ELR (cell line): ENCODE measurements around the gene ZNF618.

ENCODE experiments used
- DNase-seq: peaks from one replicate; pipeline ENCODE4 v3.0.0-alpha.2; 2015; ENCODE audit warnings: low read depth

ZNF618 gene

DNA sequence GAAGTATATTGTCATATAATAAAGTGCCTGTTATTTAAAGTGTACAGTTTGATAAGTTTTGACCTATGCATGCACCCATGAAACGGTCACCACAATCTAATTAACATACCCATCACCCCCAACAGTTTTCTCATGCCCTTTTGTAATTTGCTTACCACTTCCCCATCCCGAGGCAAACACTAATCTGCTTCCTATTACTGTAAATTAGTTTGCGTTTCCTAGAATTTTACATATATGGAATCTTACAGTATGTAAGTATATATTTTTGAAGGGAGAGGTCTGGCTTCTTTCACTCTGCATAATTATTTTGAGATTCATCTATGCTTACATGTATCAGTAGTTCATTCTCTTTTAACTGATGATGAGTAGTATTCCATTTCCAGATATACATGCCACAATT, 145.5 kb downstream of the ZNF618 start:
- no peak for DNase-seq

DNA sequence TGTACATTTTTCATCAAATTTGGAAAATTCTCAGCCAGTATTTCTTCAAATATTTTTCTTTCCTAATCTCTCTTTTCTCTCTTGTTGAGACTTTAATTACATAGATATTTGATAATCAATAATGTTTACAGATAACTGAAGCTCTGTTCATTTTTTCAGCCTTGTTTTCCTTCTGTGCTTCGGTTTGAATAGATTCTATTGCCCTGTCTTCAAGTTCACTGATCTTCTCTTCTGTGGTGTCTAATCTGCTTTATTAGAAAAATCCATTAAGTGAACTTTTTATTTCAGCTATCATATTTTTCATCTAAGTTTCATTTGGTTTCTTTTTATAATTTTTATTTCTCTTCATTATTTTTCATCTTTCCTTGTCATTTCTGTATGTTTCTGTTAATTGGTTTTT, 147.9 kb downstream of the ZNF618 start:
- DNase-seq: no peak

DNA sequence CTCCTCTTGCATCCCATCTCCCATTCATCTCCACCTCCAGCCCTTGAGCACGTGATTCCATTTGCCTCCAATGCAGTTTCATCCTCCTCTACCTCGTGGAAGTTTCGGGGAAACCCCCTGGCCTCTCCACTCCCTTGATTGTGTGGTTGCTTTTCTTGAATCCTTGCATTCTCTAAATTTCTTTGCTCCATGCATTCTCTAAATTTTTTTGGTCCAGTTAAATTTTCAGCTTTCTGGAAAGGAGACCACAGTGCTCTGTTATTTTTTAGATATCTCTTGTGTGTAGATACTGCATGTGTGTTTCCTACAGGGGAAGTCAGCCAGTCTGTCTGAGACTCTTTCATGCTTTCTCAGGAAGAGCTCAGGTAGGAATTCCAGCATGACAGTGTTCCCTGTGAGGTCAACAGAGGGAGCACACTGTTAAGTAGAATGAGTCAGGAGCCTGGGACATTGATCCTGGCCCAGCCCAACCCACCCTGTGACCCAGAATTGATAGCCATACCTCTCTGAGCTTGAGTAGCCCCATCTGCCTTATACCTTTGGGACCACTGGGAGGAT, 149.2 kb downstream of the ZNF618 start:
- no peak for DNase-seq

DNA sequence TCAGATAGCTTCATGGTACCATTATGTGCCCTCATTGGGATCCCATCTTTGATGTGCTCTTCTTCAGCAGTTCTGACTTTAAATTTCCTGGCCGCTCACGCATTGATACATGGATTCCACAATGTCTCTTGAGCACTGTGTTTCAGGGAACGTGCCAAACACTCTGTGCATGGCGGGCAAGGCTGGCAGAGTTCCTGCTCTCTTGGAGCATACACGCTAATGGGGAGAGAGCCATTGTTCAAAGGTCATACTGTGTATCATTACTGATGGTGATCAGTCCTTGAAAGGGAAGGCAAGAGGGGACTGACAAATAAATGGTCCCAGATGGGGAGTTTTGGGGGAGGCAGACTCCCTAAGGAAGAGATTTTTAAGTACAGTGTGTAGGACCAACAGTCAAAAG, 149.7 kb downstream of the ZNF618 start:
- no peak for DNase-seq

DNA sequence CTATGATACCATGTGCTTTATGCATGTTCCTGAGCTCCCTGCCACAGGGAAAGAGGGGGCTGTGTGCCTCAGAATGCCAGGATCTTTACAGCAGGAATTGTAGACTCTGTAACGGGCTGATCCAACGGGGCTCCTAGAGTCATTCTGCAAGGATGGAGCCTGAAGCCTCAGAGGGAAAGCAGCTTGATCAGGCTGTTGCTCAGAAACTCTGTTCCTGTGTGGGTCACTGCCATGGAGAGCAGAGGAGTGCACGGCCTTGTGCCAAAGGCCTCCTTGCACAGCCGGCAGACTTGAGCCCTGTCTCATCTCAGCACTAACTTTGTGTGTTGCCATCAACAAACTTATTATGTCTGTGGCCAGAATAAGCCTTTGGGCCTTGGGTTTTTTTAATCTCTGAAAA, 150.2 kb downstream of the ZNF618 start:
- no peak for DNase-seq

DNA sequence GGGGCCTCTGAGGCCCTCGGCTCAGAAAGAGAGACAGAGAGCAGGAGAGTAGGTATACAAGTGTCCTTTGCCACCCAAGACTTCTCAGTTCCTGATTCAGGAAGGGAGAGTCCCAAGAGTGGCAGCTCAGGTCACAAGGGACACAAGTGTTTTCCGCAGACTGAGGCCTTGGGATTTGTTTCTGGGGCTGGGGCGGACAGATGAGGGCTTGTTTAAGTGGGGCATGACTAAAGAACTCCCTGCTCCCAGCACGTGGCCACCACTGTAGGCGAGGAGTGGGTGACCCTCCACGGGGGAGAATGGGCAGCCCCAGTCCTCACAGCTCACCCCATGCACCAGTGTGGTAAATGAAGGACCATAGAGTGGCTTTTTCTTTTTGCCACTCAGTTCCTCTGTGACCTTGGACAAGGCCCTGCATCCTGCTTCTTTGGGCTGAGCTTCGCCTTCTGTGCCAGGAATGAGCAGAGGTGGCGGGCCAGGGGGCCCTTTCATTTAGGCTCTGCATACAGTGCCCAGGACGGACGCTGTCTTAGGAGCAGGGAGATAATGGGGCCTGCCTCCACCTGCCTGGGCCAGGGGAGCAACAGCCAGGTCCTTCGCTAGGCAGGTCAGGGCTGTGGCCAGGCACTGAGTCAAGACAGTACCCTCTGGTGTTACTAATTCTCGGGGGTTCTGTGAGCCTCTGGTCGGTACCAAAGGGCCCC, 151.2 kb downstream of the ZNF618 start:
- no peak for DNase-seq

DNA sequence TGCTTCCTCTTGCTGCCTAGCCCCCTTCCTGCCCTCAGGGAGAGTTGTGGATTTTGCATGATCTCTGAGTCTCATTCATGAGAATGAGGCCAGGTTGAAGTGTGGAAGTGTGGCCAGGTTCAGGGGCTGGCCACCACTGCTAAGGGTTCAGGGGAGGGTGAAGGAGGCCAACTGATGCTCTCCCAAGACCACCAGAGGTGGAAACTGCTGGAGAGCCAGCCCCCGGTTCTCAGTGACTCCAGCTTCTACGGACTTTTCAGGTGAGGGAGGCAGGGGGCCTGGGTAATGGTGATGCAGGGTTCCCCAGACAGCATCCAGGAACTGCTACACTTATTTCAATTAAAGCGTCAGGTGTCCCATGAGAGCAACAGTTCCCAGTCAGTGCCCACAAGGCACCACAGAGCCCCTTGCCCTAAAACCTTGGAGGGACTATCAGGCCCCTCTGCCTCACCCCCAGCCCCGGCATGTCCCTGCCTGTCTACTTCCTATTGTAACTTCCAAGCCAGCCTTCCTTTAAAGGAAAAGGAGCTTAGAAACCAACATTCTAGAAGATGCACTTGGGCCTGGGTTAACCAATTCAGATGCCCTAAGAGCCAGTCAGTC, 151.9 kb downstream of the ZNF618 start:
- no peak for DNase-seq

DNA sequence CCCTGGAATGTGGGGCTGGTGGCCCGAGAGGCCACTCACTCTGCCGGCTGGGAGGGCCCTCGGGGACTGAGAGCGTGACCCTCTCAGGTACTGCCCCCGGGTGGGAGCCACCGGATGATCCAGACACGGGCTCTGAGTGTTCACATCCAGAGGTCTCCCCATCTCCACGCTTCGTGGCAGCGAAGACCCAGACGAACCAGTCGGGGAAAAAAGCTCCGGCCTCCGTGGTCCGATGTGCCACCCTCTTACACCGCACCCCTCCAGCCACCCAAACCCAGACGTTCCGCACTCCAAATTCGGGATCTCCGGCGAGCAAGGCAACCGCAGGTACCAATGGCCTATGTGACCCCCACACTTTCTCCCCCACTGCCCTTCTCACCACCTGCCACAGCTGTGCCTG, 152.5 kb downstream of the ZNF618 start:
- no peak for DNase-seq

DNA sequence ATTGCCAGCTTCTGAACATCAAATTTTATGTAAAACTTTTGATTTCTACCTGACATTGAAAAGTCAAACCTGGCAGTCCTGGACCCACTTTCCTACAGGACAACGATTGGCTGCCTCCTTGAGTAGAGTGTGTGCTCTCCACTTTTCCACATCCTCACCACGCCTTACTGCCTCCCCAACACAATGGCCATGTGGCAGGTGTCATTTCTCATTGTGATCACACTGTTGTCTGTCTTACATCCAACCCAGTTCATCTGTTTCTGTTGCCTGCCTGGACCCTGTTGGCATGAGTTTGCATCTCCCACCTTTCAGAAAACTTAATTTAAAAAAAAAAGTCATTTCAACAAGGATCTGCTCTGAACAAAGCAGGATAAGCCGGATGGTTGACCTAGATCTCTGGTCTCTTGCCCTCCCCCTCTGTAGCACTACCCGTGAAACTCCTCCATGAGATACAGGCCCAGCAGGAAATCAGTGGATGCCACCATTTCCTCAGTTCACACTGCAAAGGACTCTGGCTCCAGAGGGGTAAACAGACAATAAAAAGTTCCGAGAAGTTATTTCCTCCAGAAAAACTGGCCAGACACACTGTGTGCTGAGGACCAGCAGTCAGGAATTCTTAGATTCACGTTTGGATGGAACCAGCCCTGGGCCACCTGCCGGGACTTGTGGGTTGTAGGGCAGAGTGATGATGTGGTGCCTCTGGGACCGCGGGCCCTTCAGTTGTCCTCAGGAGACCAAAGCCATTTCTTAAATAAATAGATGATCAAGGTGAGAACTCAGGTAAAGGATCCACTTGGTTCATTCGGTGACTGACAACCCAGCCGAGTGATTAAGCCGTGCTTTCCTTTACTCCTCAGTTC, 153.4 kb downstream of the ZNF618 start:
- DNase-seq: no peak

DNA sequence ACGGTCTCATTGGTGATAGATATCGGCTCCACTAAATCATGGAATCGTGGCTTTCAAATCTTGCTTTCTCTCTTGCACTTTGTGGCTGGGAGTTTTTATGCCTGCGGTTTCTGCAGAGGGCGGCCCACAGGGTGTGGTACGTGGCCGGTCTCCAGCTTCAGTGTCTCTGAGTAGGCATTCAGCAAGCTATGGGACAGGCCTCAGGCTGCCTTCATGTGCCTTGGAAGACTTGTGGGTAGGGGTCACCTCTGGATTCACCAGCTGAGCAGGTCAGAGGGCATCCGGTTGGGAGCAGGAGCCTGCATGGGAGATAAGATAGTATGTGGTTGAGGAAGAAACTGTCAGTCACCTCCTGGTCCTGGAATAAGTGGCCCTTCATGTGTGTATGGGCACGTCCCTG, 154.3 kb downstream of the ZNF618 start:
- DNase-seq: no peak

DNA sequence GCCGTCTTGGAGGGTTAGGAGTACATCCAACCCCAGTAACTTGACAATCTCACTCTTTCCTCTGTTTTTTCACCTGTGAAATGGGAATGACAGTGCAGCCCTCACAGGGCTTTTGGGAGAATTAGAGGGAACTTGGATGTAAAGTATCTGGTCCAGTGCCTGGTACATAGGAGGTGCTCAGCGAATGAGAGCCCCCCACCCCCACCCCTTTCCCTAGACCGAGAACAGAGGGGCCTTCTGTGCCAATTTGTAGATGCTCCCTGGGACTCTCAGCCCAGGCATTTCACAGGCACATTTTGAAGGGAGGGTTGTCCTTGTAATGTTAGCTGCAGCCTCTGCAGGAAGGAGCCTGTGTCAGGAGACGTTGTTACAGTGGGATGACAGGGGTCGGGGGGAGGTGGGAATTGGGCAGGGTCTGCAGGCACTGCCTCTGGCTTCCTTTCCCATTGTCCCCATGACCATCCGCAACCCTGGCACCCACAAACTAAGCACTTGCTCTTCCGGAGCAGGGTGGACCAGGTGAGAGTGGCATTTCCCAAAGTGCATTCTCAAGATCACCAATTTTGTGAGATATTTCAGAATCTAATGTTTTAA, 155.0 kb downstream of the ZNF618 start:
- DNase-seq: no peak

DNA sequence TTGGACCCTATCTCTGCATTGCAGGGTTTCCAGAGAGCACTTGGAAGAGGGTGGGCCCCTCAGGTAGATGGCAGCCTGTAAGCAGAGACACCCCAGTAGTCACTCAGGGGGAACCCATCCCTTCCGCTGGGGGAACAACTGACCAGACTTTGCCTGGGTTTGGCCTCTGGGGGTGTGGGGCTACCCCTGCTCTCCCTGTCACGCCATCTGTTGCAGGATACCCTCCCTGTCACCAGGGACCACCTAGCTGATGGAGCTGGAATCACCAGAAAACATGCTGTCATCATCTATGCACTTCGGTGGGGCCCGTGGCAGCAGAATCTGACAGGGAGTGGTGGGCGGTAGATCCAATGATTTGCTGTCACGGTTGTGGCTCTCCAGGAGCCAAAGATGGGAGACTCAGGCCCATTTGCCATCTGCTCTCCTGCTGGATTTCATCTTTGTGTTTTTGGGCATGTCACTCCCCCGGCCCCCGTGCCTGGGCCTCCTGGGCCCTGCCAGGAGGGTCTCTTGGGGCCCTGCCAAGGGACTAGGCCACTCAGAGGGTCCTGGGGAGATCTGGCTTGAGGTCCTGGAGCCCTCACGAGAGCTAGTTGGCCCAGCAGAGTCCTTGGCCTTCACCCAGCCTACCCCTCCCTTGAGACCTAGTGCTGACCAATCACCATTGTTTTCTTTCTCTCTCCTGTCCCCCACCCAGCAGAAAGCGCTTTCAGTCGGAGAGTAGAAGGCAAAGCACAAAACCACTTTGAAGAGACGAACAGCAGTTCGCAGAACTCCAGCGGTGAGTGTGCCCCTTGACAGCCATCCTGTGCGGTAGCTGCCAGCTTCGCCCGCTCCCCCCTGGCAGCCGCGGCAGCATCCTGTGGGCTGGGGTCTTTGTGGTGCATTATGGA, 156.1 kb downstream of the ZNF618 start:
- DNase-seq: no peak

DNA sequence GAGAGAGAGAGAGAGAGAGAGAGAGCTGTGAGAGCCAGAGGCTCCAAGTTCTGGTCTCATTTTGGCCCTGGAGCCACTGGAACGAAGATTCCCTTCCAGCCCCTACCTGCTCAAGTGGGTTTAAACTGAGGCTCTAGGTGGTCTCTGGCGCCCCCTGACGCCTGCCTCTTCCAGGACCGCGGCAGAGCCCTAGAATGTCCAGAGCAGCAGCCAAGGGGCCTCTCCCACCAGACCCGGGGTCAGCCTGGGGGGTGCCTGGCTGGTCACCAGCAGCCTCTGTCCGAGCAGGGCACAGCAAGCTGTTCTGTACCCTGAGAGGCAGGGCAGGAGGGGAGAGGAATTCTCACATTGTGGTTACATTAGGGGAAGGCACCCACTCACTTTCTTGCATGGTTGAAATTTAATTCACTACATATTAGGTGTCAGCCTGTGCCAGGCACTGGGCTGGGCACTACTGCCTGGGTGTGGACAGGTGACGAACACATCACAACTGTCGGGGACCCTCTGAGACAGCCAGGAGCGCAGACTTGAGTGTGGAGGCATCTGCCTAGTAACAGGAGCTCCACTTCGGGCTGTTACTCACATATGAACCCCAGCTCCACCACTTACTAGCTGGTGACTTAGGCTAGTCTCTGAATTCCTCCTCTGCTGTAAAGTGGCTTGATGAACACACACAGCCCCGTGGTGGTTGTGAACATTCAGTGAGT, 157.4 kb downstream of the ZNF618 start:
- DNase-seq: peak; percentile 26

DNA sequence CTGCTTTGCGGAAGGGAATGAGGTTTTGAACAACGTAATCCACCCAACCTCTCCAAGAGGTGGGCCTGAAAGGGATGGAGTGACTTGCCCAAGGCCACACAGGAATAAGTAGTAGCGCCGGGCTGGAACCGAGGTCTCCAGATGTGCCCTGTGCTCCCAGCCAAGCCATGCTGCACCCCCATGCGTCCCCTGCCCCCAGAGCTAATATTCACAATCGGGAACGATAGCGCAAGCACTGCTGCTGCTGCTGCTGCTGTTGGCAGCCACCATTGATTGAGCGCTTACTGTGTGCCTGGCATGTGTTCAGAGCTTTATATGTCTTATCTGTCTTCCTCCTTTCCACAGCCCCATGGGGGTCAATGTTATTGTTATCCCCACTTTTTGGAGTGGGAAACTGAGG, 158.1 kb downstream of the ZNF618 start:
- no peak for DNase-seq

DNA sequence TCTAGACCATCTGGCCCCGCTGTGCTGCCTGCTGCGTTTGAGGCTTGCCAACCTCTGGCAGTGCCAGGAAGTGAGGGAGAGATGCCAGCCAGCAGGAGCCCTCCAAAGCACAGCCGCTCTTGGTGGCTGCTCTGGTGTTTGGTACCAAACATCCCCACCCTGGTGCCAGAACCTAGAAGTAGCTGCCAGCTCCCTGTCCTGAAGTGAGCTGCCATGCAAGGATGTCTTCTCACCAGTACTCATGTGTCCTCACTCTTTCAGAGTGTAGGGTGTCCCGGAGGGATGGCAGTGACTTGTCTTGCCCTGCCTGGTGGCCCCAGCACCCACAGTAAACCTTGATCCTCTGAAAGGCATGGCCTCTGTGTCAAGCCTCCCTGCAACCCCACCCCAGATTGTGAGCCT, 158.6 kb downstream of the ZNF618 start:
- no peak for DNase-seq

DNA sequence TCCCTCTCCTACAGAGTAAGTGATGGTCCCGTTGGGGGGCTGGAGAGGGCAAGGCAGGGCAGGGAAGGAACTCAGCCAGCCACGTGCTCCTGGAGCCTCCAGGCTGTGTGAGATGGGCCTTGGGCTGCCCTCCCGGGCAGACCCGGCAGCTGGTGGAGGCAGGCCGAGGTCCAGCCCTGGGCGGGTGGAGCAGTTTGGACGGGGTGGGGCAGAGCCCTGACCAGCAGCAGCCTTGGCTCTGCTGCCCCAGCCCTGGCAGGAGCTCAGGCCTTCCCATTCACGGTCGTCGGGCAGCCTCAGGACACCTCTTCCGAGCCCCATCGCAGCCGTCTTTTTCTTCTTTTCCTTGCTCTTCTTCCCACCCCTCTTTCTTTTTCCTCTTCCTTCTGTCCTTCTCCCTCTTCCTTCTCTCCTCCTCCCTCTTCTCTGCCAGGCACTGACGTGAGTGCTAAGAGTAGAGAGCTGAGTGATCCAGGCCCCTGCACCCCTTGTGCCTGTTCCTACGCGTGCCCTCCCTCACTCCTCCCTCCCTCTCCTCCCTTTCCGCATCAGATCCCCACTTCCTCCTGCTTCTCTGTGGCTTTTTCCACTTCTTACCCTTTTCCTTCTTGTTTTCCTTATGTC, 159.2 kb downstream of the ZNF618 start:
- DNase-seq: no peak

DNA sequence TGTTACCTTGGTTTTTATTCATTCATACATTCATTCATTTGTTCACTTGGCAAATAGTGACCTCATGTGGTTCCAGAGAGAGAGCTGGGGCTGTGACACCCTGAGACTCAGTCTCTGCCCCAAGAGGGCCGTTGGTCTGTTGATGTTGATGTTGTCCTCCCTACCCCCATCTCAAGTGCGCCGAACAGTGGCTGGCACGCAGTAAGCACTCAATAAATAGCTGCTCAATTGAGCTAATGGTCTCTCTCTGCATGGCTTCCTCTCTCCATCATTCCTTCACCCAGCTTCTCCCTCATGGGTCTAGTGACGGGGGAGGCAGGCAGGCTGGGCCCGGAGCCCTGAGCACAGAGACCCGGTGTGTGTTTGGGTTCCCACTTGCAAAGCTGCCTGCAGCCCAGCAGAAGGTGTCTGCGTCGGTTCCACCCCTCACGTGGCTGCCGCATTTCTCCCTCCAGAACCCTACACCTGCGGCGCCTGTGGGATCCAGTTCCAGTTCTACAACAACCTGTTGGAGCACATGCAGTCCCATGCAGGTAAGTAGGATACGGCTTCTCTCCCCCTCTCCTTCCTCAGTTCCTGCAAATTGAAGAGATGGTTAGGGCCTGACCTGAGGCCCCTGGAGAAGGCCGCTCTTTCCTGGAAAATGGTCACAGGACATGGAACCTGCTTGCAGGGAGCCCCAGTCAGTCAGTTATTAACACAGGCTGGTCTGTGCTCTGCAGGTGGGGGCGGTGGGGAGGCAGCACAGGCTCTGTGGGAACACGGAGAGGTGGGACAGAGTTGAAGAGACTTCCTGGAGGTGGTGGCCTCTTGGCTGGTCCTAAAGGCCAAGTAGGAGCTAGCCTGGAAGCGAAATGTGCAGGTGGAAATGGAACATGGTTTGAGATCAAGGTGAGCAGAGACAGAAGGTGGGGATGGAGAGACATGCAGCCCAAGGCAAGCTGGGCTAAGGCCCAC, 160.0 kb downstream of the ZNF618 start:
- DNase-seq: no peak

DNA sequence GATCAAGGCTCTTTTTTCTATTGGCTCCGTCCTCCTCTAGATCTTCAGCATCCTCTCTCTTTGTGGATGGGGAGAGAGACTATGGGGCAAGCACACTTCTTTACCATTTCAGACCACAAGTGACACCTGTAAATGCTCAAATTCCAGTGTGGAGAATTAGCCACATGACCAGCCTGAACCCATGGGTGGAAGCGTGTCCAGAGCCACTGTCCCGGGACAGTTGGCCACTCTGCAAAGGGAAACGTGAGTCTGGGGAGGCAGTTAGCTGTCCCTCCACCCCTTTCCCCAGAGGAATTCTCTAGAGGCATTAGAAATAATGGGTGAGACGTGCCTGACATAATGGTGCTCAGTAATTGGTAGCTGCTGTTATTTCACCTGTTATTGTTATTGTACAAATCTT, 161.1 kb downstream of the ZNF618 start:
- DNase-seq: no peak
